T-helper 1 cell (primary cell): ENCODE data around the gene PRRX2.
A peak's percentile ranks its signal among the peaks of the same experiment; 100 is the strongest.
"Not testable (repeated sequence)": the region's sequence is repeated elsewhere in the genome, so short reads cannot be mapped to it uniquely, and the experiment has no call there.

Experiments
- DNase-seq, 5 donors: peaks; one replicate each; pipeline ENCODE4 v3.0.0-alpha.2; 2012 to 2020

PRRX2 gene

GRCh38 chr9:129737479-129738274, 72.2 kb downstream of the PRRX2 start:
- peak; percentile 69 to 87 (median 79) for DNase-seq

- DNase-seq, result no peak
Measured at GRCh38 chr9:129739432-129739831, 74.0 kb downstream of the PRRX2 start.

- no peak for DNase-seq
Measured at GRCh38 chr9:129740174-129740573, 74.7 kb downstream of the PRRX2 start.

- no peak for DNase-seq
Measured at GRCh38 chr9:129740666-129741464, 75.4 kb downstream of the PRRX2 start.

- DNase-seq, result no peak
Measured at GRCh38 chr9:129745200-129745599, 79.8 kb downstream of the PRRX2 start.

GRCh38 chr9:129746092-129746777, 80.8 kb downstream of the PRRX2 start:
- DNase-seq, result no peak

GRCh38 chr9:129748249-129748648, 82.8 kb downstream of the PRRX2 start:
- no peak for DNase-seq

- DNase-seq, result not testable (repeated sequence)
Measured at GRCh38 chr9:129749052-129749451, 83.6 kb downstream of the PRRX2 start.

GRCh38 chr9:129749575-129749974, 84.1 kb downstream of the PRRX2 start:
- no peak for DNase-seq

GRCh38 chr9:129750013-129750638, 84.7 kb downstream of the PRRX2 start:
- DNase-seq, result no peak

- no peak for DNase-seq
Measured at GRCh38 chr9:129751841-129752801, 86.7 kb downstream of the PRRX2 start.

- DNase-seq, result peak in 3 of 5 donors; percentile 23 to 31 (median 28)
Measured at GRCh38 chr9:129752900-129753729, 87.7 kb downstream of the PRRX2 start, which contains the start of gene PTGES. Gene PTGES (minus strand): TSS chr9:129753042. CDS start chr9:129753012, 30 bp downstream.

GRCh38 chr9:129755151-129755550, 89.7 kb downstream of the PRRX2 start:
- no peak for DNase-seq

- DNase-seq, result no peak
Measured at GRCh38 chr9:129756191-129756590, 90.7 kb downstream of the PRRX2 start.

GRCh38 chr9:129757045-129757444, 91.6 kb downstream of the PRRX2 start:
- DNase-seq, result no peak

GRCh38 chr9:129759319-129759718, 93.9 kb downstream of the PRRX2 start:
- no peak for DNase-seq

- DNase-seq, result no peak
Measured at GRCh38 chr9:129759804-129760502, 94.5 kb downstream of the PRRX2 start.

GRCh38 chr9:129760784-129761183, 95.3 kb downstream of the PRRX2 start:
- DNase-seq, result not testable (repeated sequence)

GRCh38 chr9:129761293-129761900, 96.0 kb downstream of the PRRX2 start:
- no peak for DNase-seq
